Activated CD8-positive, alpha-beta T cell treated with anti-CD3 and anti-CD28 coated beads for 36 hours (primary cell): ENCODE measurements around the gene HYOU1. TPM values are rescaled to one million over a fixed set of nuclear protein-coding genes. Genes with fewer than 3 reads are reported as not detected.

Experiments
- ATAC-seq: fragments of 200-7000 bp; cut with Tn5 transposase; one replicate; pipeline ENCODE4 v1.10.0; 2021; ENCODE audit warnings: mild to moderate bottlenecking, moderate library complexity
- CTCF ChIA-PET: fragments of 350-600 bp; sonication (Branson Sonifier 250); formaldehyde crosslinking; loops from one replicate; lab custom pipeline; 2021; ENCODE audit warnings: antibody characterized with exemption; lab: Charles Lee
- POLR2A ChIA-PET: fragments of 350-600 bp; sonication (Branson Sonifier 250); formaldehyde crosslinking; loops from one replicate; lab custom pipeline; 2021; ENCODE audit warnings: antibody characterized with exemption; lab: Charles Lee
- DNase-seq: peaks from one replicate; pipeline ENCODE4 v3.0.0-alpha.2; 2020
- H3K27ac Mint-ChIP-seq: one replicate; pipeline ENCODE4 v1.8.0; 2021; ENCODE audit warnings: mild to moderate bottlenecking, mixed read lengths
- H3K27me3 Mint-ChIP-seq: one replicate; pipeline ENCODE4 v1.8.0; 2021; ENCODE audit warnings: mixed read lengths
- H3K36me3 Mint-ChIP-seq: one replicate; pipeline ENCODE4 v1.8.0; 2021; ENCODE audit warnings: low read depth, mixed read lengths
- H3K4me1 Mint-ChIP-seq: one replicate; pipeline ENCODE4 v1.8.0; 2021; ENCODE audit warnings: low read depth, mixed read lengths
- H3K4me3 Mint-ChIP-seq: one replicate; pipeline ENCODE4 v1.8.0; 2021; ENCODE audit warnings: mild to moderate bottlenecking, moderate library complexity, mixed read lengths
- H3K9me3 Mint-ChIP-seq: one replicate; pipeline ENCODE4 v1.8.0; 2021; ENCODE audit warnings: mixed read lengths
- intact Hi-C: fragments of 100-400 bp; cut with micrococcal nuclease; formaldehyde crosslinking; loops from one replicate; pipeline ENCODE4 v1.10.0; 2022
- total RNA-seq, 2 experiments: library from RNA; stranded (reverse); gene quantifications; one replicate each; pipeline ENCODE4 v1.2.3, GENCODE V29; 2021
- TF ChIP-seq, protein P1 (sequence below): fragments of 200-600 bp; IDR thresholded peaks from one replicate; pipeline ENCODE4 v1.8.0; 2022; ENCODE audit warnings: antibody characterized with exemption, mild to moderate bottlenecking

The HYOU1 gene
- total RNA-seq, 2 experiments from 2014 or later, result 92.4 to 101 TPM

GRCh38 chr11:119087123-119087522, 30.1 kb upstream of the HYOU1 start:
- Mint-ChIP-seq H3K27ac (no peak overlapping the region), H3K4me3 (no peak overlapping the region), H3K9me3 (no peaks in the 10 kb centered on the region), H3K36me3 (peaks cover 14% of the 10 kb centered on the region), H3K4me1 (peaks cover 24% of the 10 kb centered on the region), H3K27me3 (no peaks in the 10 kb centered on the region)
- intact Hi-C loops, result no loop called here
- TF ChIP-seq, protein P1, sequence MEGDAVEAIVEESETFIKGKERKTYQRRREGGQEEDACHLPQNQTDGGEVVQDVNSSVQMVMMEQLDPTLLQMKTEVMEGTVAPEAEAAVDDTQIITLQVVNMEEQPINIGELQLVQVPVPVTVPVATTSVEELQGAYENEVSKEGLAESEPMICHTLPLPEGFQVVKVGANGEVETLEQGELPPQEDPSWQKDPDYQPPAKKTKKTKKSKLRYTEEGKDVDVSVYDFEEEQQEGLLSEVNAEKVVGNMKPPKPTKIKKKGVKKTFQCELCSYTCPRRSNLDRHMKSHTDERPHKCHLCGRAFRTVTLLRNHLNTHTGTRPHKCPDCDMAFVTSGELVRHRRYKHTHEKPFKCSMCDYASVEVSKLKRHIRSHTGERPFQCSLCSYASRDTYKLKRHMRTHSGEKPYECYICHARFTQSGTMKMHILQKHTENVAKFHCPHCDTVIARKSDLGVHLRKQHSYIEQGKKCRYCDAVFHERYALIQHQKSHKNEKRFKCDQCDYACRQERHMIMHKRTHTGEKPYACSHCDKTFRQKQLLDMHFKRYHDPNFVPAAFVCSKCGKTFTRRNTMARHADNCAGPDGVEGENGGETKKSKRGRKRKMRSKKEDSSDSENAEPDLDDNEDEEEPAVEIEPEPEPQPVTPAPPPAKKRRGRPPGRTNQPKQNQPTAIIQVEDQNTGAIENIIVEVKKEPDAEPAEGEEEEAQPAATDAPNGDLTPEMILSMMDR, result no peak
- ChIA-PET CTCF (interaction anchor here (2.1 to 2.2 kb wide), 2 partner anchors 8 to 19 kb away, joined by 5 to 6 read pairs; partner anchors contain the start of gene VPS11), POLR2A (interaction anchor here (2.1 to 4.6 kb wide), 2 partner anchors 7 to 31 kb away, joined by 9 to 74 read pairs; a partner anchor contains a TSS)
- no peak for DNase-seq
- ATAC-seq, result no peak

GRCh38 chr11:119085437-119085847, 28.4 kb upstream of the HYOU1 start:
- peak overlapping the region; percentile 97 for H3K27ac Mint-ChIP-seq
- ATAC-seq (peak; percentile 38), DNase-seq (peak; percentile 75)
- H3K9me3 Mint-ChIP-seq, result no peaks in the 10 kb centered on the region
- no peaks in the 10 kb centered on the region for H3K27me3 Mint-ChIP-seq
- H3K4me3 Mint-ChIP-seq, result peak overlapping the region; percentile 99
- peaks cover 9% of the 10 kb centered on the region for H3K36me3 Mint-ChIP-seq
- ChIA-PET CTCF (interaction anchor here (1.2 to 2.9 kb wide), 3 partner anchors 10 to 173 kb away, joined by 3 to 11 read pairs (median 6); partner anchors contain the start of gene VPS11), POLR2A (interaction anchor here (0.7 to 4.6 kb wide), 15 partner anchors 9 to 87 kb away, joined by 3 to 74 read pairs (median 4); partner anchors contain the start of genes CENATAC, DPAGT1, RPS25 and TRAPPC4)
- intact Hi-C loops, result no loop called here
- TF ChIP-seq, protein P1, result no peak
- H3K4me1 Mint-ChIP-seq, result peaks cover 18% of the 10 kb centered on the region

- ATAC-seq, result peak; percentile 93
- ChIA-PET CTCF (interaction anchor here (0.6 to 2.9 kb wide), 6 partner anchors 10 to 256 kb away, joined by 3 to 11 read pairs (median 4); partner anchors contain the start of genes C1QTNF5, DPAGT1 and VPS11), POLR2A (interaction anchor here (0.6 to 4.6 kb wide), 16 partner anchors 9 to 215 kb away, joined by 3 to 74 read pairs (median 6); partner anchors contain the start of genes CENATAC, DPAGT1, RPS25 and TRAPPC4)
- Mint-ChIP-seq H3K4me3 (peak within 1 kb of the TSS; percentile 99), H3K27ac (peak within 1 kb of the TSS; percentile 97), H3K4me1 (peaks cover 18% of the 10 kb centered on the region), H3K9me3 (no peaks in the 10 kb centered on the region), H3K27me3 (no peaks in the 10 kb centered on the region), H3K36me3 (peaks cover 4% of the 10 kb centered on the region)
- peak; percentile 95 for DNase-seq
- TF ChIP-seq, protein P1, result no peak
- intact Hi-C loops, result no loop called here
These were observed 27.8 kb upstream of the HYOU1 start, which contains the start of gene HMBS for GRCh38 chr11:119084663-119085436. Gene HMBS, plus strand, starts transcription at chr11:119084881. Its CDS starts 153 bp downstream, at chr11:119085034.

DNA sequence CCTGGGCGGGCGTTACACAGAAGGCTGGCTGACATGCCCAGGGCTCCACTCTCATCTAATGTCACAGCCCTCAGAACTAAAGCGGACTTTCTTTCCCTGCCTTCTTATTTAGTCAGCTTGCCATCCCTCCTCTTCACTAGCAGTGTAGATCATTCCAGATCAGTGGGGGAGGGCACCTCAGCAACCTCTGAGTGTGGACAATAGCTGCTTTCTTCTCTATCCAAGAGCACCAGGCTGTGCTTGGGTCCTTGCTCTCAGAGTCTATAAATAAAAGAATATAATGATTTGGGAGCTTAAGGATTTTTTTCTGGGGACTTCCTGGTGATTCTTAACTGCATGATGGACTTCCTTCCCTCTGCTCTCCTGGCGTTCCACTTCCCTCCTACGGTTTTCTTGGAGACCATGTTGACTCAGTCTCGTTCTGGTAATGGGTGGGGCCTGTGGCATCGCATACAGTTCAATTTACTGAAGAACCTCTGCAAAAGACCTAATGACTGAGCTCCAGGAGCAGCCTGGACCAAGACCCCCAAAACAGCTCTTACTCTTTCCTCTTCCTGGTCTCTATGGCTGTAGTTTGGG, 24.8 kb upstream of the HYOU1 start:
- Mint-ChIP-seq H3K36me3 (peaks cover 10% of the 10 kb centered on the region), H3K27ac (peak overlapping the region; percentile 26), H3K9me3 (no peaks in the 10 kb centered on the region), H3K4me3 (no peak overlapping the region), H3K27me3 (no peaks in the 10 kb centered on the region), H3K4me1 (peaks cover 11% of the 10 kb centered on the region)
- intact Hi-C loops, result no loop called here
- ChIA-PET CTCF (interaction anchor here (1.0 to 1.2 kb wide), 4 partner anchors 14 to 178 kb away, joined by 3 to 5 read pairs (median 4); partner anchors contain the start of gene VPS11), POLR2A (interaction anchor here (0.8 to 2.4 kb wide), 11 partner anchors 8 to 35 kb away, joined by 3 to 15 read pairs (median 4); partner anchors contain the start of genes HYOU1 and VPS11)
- TF ChIP-seq, protein P1, result no peak
- no peak for DNase-seq
- no peak for ATAC-seq
